ENCODE data around the gene MAFB.
A peak's percentile ranks its signal among the peaks of the same experiment; 100 is the strongest.
"Not testable (repeated sequence)": the region's sequence is repeated elsewhere in the genome, so short reads cannot be mapped to it uniquely, and the experiment has no call there.

Gene MAFB

DNA sequence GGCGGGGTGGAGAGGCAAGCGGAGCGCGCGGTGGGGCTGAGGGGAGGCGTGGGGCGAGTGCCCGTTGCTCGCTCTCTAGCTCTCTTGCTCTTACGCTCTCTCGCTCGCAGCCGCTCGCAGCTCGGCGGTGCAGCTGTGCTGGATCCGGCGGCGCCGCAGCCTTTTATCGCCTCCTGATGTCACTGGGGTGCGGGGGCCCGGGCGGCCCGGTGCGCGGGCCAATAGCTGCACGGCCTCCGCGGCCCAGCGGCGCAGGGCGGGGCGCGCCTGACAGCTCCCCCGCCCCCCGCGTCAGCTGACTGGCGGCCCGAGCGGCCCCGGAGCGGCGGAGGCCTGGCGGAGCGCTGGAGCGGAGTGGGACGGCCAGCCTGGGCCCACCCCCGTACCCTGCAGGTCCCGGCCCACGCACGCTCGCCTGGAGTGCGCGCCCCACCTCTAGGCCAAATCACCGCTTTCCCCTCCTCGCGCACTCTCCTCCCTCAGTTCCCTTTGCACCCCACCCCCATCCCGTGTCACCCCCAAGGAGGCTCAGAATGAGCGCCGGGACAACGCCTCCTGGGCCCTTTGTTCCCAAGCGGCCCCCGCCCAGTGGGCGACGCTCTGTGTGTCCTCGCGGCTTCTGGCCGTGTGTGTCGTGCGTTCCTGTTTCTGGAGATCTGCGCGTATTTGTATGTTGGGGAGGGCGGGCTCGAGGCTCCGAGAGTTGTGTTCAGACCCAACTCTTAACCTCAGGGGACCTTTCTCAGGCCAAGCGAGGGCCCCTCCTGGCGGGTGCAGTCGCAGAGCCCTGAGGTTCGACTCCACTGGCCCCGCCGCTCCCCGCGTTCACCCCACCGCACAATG lies at the start of gene MAFB:
Gene MAFB, minus strand, starts transcription at position 137 of the 843 bp plus-strand sequence. CDS start 386 bp downstream, outside the sequence.
- DNase-seq = peak; percentile 92

- not testable (repeated sequence) for DNase-seq
Measured at GRCh38 chr20:40736468-40736867, 47.4 kb upstream of the MAFB start.

GRCh38 chr20:40728996-40729395 lies 40.0 kb upstream of the MAFB start:
- no peak for DNase-seq

GRCh38 chr20:40728470-40728869 lies 39.4 kb upstream of the MAFB start:
- DNase-seq = no peak

GRCh38 chr20:40727960-40728359 lies 38.9 kb upstream of the MAFB start:
- no peak for DNase-seq

GRCh38 chr20:40726776-40727175 lies 37.7 kb upstream of the MAFB start:
- DNase-seq = no peak

- DNase-seq = no peak
Measured at GRCh38 chr20:40724566-40724965, 35.5 kb upstream of the MAFB start.

- no peak for DNase-seq
Measured at GRCh38 chr20:40720826-40721225, 31.8 kb upstream of the MAFB start.

DNA sequence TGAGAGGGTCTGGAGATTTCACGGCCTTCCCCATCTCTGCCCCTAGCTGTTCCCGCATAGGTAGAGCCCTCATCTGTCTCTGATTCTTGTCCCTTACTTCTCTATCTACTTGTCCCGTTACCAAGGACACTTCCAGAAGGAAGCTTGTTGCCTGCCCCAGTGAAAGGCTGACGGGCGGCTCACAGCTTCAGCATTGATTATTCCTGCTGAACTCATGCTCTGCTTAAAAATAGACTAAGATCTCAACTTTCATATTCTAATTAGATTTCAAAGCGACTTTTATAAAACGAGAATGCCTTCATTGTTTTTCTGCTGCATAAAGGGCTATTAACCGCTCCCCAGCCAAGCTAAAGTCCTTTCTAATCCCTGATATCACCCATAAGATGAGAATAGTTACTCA lies 31.1 kb upstream of the MAFB start:
- no peak for DNase-seq

GRCh38 chr20:40718982-40719729 lies 30.1 kb upstream of the MAFB start:
- no peak for DNase-seq

- no peak for DNase-seq
Measured at GRCh38 chr20:40718214-40718977, 29.4 kb upstream of the MAFB start.

- peak; percentile 23 for DNase-seq
Measured at GRCh38 chr20:40717343-40717865, 28.4 kb upstream of the MAFB start.

DNA sequence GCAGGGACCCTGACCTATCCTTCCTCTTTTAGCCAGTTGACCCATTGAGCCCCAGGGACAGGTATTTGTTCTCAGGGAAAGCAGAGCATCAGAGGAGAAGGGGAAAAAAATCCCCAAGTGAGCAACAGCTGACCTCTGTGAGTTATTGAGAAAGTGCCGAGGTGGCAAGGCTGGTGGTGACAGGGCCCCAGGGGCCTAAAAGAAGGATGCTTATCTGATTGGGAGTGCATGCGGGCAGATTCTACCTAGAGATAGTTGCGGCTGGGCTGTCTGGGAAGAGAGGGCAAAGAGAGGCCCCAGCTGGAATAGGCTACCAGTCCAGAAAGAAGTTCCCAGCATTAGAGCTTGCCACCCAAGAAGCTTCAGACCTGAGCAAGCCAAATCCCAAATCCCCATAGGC lies 26.5 kb upstream of the MAFB start:
- DNase-seq = no peak

DNA sequence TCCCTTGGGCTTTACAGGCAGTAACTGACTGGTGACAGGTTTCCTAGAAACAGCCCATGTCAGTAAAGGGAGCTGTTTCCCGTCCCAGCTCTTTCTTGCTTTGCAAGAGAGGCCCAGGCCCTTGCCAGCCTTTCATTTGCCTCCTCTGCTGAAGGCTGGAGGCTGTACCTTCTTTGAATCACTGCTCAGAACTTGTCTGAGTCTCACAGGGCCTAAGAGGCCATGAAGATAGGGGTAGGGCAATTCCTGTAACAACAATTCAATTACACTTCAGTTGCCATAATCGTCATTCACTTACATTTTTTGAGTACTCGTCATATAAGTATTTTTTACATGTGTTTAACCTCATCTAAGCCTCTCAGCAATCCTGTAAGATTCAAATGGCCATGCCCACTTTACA lies 25.9 kb upstream of the MAFB start:
- DNase-seq = no peak

DNA sequence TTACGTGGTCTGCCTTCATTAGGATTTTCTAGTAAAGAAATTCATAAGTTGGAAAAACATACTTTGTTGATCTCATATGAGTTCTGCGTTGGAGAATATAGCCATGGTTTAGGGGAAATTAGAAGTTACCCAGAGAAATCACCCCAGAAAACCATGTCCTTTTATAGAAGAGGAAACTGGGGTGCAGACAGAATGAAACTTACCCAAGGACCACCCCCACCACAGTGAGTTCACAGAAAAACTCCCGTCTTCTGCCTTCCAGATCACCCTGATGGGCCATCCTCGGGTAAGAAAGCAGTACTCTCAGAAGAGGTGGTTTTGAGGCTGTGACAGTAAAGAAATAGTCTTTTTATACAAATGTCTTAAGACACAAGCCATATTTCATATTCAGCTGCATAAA lies 25.1 kb upstream of the MAFB start:
- no peak for DNase-seq

DNA sequence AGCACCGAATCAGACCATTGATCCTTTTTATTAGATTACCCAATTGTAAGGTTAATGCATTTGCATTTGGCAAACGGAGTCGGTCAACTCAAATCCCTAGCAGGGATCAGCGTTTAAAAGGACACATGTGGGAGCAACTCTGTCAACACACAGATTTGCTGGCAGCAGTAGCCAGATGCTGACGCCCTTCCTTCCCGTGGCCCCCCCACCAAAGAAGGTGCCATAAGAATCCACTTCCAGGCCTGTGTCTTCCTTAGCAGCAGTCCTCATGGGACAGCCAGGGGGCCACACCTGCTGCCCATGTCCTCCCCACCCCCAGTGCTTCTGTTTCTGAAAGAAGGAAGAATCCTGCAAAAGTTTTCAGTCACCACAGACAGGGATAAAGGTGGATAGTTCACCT lies 24.5 kb upstream of the MAFB start:
- no peak for DNase-seq

DNA sequence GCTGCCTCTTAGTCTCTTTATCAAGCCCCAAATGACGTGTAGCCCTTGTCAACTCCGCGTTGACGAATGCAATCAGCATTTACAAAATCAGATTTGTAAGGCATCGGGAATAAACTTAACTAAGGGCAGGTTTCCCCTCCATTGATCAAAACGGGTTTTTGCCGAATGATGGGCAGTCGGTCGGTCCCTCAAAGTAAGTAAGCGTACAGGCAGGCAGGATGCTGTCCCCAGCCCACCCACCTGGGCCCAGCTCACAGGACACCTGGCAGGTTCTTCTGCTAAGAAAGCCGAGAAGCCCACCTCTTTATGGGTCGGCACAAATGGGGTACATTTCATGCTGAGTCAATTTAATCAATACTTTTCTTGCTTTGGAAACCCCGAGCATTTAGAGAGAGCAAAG lies 22.0 kb upstream of the MAFB start:
- DNase-seq = no peak

GRCh38 chr20:40710603-40711002 lies 21.6 kb upstream of the MAFB start:
- no peak for DNase-seq

GRCh38 chr20:40706977-40707582 lies 18.0 kb upstream of the MAFB start:
- no peak for DNase-seq

DNA sequence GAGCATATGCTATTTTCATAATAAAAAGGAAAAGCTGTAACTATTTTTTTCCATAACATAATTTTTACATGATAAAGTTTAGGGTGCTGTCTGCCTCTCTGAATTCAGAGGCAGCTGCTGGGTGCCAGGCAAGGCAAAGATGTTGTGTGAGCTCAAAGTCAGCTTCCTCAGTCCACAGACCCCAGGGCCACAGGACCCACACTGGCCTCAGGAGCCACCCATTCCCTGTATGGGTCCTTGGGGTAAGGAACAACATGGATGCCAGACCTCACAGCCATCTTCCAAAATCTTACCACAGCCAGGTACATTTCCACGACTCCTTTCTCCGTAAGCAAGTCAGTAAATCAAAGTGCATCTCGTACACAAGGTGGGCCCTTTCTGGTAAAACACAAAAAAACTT lies 16.4 kb upstream of the MAFB start:
- DNase-seq = no peak

DNA sequence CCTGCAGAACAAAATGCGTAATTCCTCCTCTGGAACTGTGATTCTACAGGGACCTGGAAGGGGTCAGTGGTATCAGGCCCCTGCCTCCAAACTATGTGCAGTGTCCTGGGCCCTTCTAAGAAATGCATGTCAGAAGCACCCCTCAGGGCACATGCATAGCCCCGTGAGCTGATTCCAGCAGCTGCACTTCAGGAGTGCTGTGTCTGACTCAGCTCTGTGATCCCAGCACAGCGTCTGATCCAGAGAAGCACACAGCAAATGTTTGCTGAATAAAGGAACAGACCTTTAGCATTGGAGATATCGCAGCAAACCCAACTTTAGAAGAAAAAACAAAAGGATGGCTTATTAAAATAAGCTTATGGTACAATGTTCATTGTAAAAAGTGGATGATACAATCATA lies 15.8 kb upstream of the MAFB start:
- DNase-seq = no peak

GRCh38 chr20:40703975-40704530 lies 15.0 kb upstream of the MAFB start:
- DNase-seq = no peak

DNA sequence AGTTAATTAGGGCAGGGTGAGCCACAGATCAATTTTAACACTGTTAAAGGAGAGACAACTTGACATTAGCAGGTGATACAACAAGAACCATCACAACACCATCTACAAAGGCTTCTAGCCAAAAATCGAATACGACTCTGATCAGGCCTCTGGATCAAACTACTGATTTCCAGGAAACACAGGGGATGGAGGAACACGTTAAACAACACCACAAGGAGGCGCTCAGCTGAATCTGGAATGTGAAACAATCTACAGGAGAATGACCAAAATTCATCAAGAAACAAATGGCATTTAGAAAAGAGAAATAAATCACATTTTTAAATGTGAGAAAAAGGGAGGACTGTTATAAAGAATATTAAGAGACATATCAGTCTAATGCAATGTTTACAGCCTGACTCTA lies 13.5 kb upstream of the MAFB start:
- no peak for DNase-seq

Measured in NCI-H1105 (cell line).